CD4-positive, alpha-beta T cell (primary cell): ENCODE measurements around the gene ANKRD6. TPM values are rescaled to one million over a fixed set of nuclear protein-coding genes. Genes with fewer than 3 reads are reported as not detected.
A peak's percentile ranks its signal among the peaks of the same experiment; 100 is the strongest.

ENCODE experiments used
- ATAC-seq: fragments of 200-7000 bp; cut with Tn5 transposase; one replicate; pipeline ENCODE4 v1.10.0; 2022; ENCODE audit warnings: mild to moderate bottlenecking; ENCODE audit not compliant: poor library complexity
- CTCF ChIA-PET: fragments of 350-600 bp; sonication (Branson Sonifier 250); formaldehyde crosslinking; loops from one replicate; lab custom pipeline; 2021; ENCODE audit warnings: antibody characterized with exemption, inconsistent platforms; lab: Charles Lee
- POLR2A ChIA-PET: fragments of 350-600 bp; sonication (Branson Sonifier 250); formaldehyde crosslinking; loops from one replicate; lab custom pipeline; 2021; ENCODE audit warnings: antibody characterized with exemption, inconsistent platforms; lab: Charles Lee
- DNase-seq, 14 experiments: peaks; one replicate each; pipeline ENCODE4 v3.0.0-alpha.2; 2013 to 2020; ENCODE audit warnings: mixed read lengths in 2 of 14
- H3K27ac ChIP-seq, 2 donors: one replicate each; pipeline versions ENCODE4 v1.5.1 to v1.7.0; 2013; ENCODE audit warnings: low read length in 2 of 2, low read depth in 1 of 2, mild to moderate bottlenecking in 1 of 2
- H3K27me3 ChIP-seq, 2 experiments: 1 replicate in 1 of 2; 2 replicates in 1 of 2; pipeline versions ENCODE4 v1.6.1 to v1.7.0; 2013; ENCODE audit warnings: low read length in 2 of 2, control low read depth in 1 of 2, mild to moderate bottlenecking in 1 of 2, moderate library complexity in 1 of 2; ENCODE audit not compliant: insufficient read depth in 2 of 2, control insufficient read depth in 1 of 2
- H3K36me3 ChIP-seq: one replicate; pipeline ENCODE4 v1.6.1; 2013; ENCODE audit warnings: low read length, control low read depth; ENCODE audit not compliant: insufficient read depth
- H3K4me1 ChIP-seq: one replicate; pipeline ENCODE4 v1.6.1; 2013; ENCODE audit warnings: low read length, control low read depth; ENCODE audit not compliant: insufficient read depth
- H3K4me3 ChIP-seq: one replicate; pipeline ENCODE4 v1.5.1; 2013; ENCODE audit warnings: mild to moderate bottlenecking, low read length, moderate library complexity
- H3K9me3 ChIP-seq, 2 experiments: 1 replicate in 1 of 2; 2 replicates in 1 of 2; pipeline versions ENCODE4 v1.6.1 to v1.7.0; 2013; ENCODE audit warnings: low read length in 2 of 2, mild to moderate bottlenecking in 2 of 2, control low read depth in 1 of 2, moderate library complexity in 1 of 2; ENCODE audit not compliant: control insufficient read depth in 1 of 2, insufficient read depth in 1 of 2
- H3K27ac Mint-ChIP-seq: one replicate; pipeline ENCODE4 v1.8.0; 2020; ENCODE audit warnings: mixed read lengths
- H3K27me3 Mint-ChIP-seq: one replicate; pipeline ENCODE4 v1.8.0; 2021; ENCODE audit warnings: mixed read lengths
- H3K36me3 Mint-ChIP-seq: one replicate; pipeline ENCODE4 v1.8.0; 2021; ENCODE audit warnings: low read depth, mixed read lengths
- H3K4me1 Mint-ChIP-seq: one replicate; pipeline ENCODE4 v1.8.0; 2021; ENCODE audit warnings: low read depth, mixed read lengths
- H3K4me3 Mint-ChIP-seq: one replicate; pipeline ENCODE4 v1.8.0; 2020; ENCODE audit warnings: mild to moderate bottlenecking, mixed read lengths
- H3K9me3 Mint-ChIP-seq: one replicate; pipeline ENCODE4 v1.8.0; 2020; ENCODE audit warnings: mixed read lengths
- CTCF ChIP-seq: fragments of 200-600 bp; IDR thresholded peaks from one replicate; pipeline ENCODE4 v1.8.0; 2022; ENCODE audit warnings: antibody characterized with exemption, mild to moderate bottlenecking
- intact Hi-C, 2 experiments: fragments of 100-400 bp; cut with DNase I in 1 of 2; cut with micrococcal nuclease in 1 of 2; formaldehyde crosslinking; loops; one replicate each; pipeline versions ENCODE4 v1.15.1 to v1.9.0; 2023 to 2025; cut with DNase I, micrococcal nuclease
- total RNA-seq, 174 experiments: library from RNA in 2 of 174; stranded (reverse) in 2 of 174; gene quantifications; one replicate each; pipeline ENCODE4 v1.2.3 and lab custom pipeline; 2021 to 2026

The ANKRD6 gene
- total RNA-seq, 2 experiments from 2014 or later: 3.8 to 4.8 TPM

GRCh38 chr6:89527634-89528033, 94.7 kb downstream of the ANKRD6 start:
- Mint-ChIP-seq H3K4me3 (no peak overlapping the region), H3K27ac (no peak overlapping the region), H3K36me3 (no peaks in the 10 kb centered on the region), H3K27me3 (no peaks in the 10 kb centered on the region), H3K9me3 (no peaks in the 10 kb centered on the region), H3K4me1 (no peaks in the 10 kb centered on the region)
- no peaks in the 10 kb centered on the region for H3K27me3 ChIP-seq
- no peak for TF ChIP-seq CTCF
- peaks cover 4% of the 10 kb centered on the region for H3K4me1 ChIP-seq
- ChIA-PET CTCF (no interaction called here), POLR2A (no interaction called here)
- intact Hi-C loops: no loop called here
- no peaks in the 10 kb centered on the region for H3K36me3 ChIP-seq
- H3K27ac ChIP-seq: no peak overlapping the region
- ATAC-seq: peak; percentile 24
- no peaks in the 10 kb centered on the region for H3K9me3 ChIP-seq
- peak in 3 of 14 experiments; percentile 7 to 34 (median 22) for DNase-seq
- H3K4me3 ChIP-seq: no peak overlapping the region

GRCh38 chr6:89528866-89529265, 95.9 kb downstream of the ANKRD6 start:
- Mint-ChIP-seq H3K4me3 (no peak overlapping the region), H3K4me1 (no peaks in the 10 kb centered on the region), H3K9me3 (no peaks in the 10 kb centered on the region), H3K27ac (no peak overlapping the region), H3K36me3 (no peaks in the 10 kb centered on the region), H3K27me3 (no peaks in the 10 kb centered on the region)
- Histone ChIP-seq H3K27ac (no peak overlapping the region), H3K4me3 (no peak overlapping the region), H3K36me3 (no peaks in the 10 kb centered on the region), H3K27me3 (no peaks in the 10 kb centered on the region), H3K9me3 (no peaks in the 10 kb centered on the region), H3K4me1 (peaks cover 4% of the 10 kb centered on the region)
- ChIA-PET POLR2A (no interaction called here), CTCF (no interaction called here)
- no peak for TF ChIP-seq CTCF
- no peak for DNase-seq
- no peak for ATAC-seq
- intact Hi-C loops: no loop called here

- no peak for TF ChIP-seq CTCF
- Histone ChIP-seq H3K9me3 (no peaks in the 10 kb centered on the region), H3K27ac (no peak overlapping the region), H3K36me3 (no peaks in the 10 kb centered on the region), H3K27me3 (no peaks in the 10 kb centered on the region), H3K4me3 (no peak overlapping the region), H3K4me1 (peaks cover 4% of the 10 kb centered on the region)
- no peak for ATAC-seq
- ChIA-PET CTCF (no interaction called here), POLR2A (no interaction called here)
- Mint-ChIP-seq H3K9me3 (no peaks in the 10 kb centered on the region), H3K4me3 (no peak overlapping the region), H3K27me3 (no peaks in the 10 kb centered on the region), H3K36me3 (no peaks in the 10 kb centered on the region), H3K4me1 (no peaks in the 10 kb centered on the region), H3K27ac (no peak overlapping the region)
- intact Hi-C loops: no loop called here
- no peak for DNase-seq
Measured at GRCh38 chr6:89530982-89531381, 98.0 kb downstream of the ANKRD6 start.
